Gastrocnemius medialis (tissue), 4 donors: ENCODE data around the gene GNAI1. TPM values are rescaled to one million over a fixed set of nuclear protein-coding genes. Genes with fewer than 3 reads are reported as not detected.

ENCODE experiments used
- ATAC-seq, 2 donors: fragments of 150-250 bp; one replicate each; pipeline ENCODE4 v1.9.1; 2016
- DNase-seq, 2 donors: peaks; one replicate each; pipeline ENCODE4 v3.0.0-alpha.2; 2019
- H3K27ac ChIP-seq, 4 donors: fragments of 200-600 bp; sonication (generic); 1 replicate in 1 of 4; 2 replicates in 3 of 4; pipeline ENCODE4 v1.5.1; 2016 to 2018; ENCODE audit warnings: mild to moderate bottlenecking in 2 of 4, moderate library complexity in 1 of 4
- H3K27me3 ChIP-seq, 3 donors: fragments of 200-600 bp; sonication (generic) in 2 of 3; 1 replicate in 1 of 3; 2 replicates in 2 of 3; pipeline versions ENCODE4 v1.5.1 to v1.6.0; 2016 to 2019; ENCODE audit warnings: mild to moderate bottlenecking in 1 of 3, moderate library complexity in 1 of 3
- H3K36me3 ChIP-seq, 2 donors: fragments of 200-600 bp; sonication (generic) in 1 of 2; one replicate each; pipeline ENCODE4 v1.5.1; 2017 to 2018
- H3K4me1 ChIP-seq, 2 donors: fragments of 200-600 bp; sonication (generic) in 1 of 2; one replicate each; pipeline ENCODE4 v1.5.1; 2016 to 2017; ENCODE audit warnings: mild to moderate bottlenecking in 2 of 2
- H3K4me3 ChIP-seq, 4 donors: fragments of 200-600 bp; sonication (generic) in 3 of 4; 1 replicate in 1 of 4; 2 replicates in 3 of 4; pipeline ENCODE4 v1.5.1; 2016 to 2019; ENCODE audit warnings: mild to moderate bottlenecking in 2 of 4
- H3K9me3 ChIP-seq, 3 donors: fragments of 200-600 bp; sonication (generic) in 2 of 3; 1 replicate in 1 of 3; 2 replicates in 2 of 3; pipeline ENCODE4 v1.5.1; 2016 to 2019
- POLR2A ChIP-seq, 2 donors: fragments of 450-650 bp; IDR thresholded peaks; one replicate each; pipeline ENCODE4 v1.6.1; 2017; ENCODE audit warnings: antibody characterized with exemption in 2 of 2, mild to moderate bottlenecking in 2 of 2, moderate library complexity in 2 of 2
- in situ Hi-C, 4 donors: fragments of 200-750 bp; cut with MboI; loops; one replicate each; pipeline versions ENCODE4 v1.15.0 to v1.8.0; 2017; ENCODE audit warnings: low sequenced_read_pairs in 4 of 4
- intact Hi-C: fragments of 100-400 bp; cut with DNase I; formaldehyde crosslinking; loops from one replicate; pipeline ENCODE4 v1.15.1; 2023; ENCODE audit warnings: low total_unique reads
- total RNA-seq, 4 donors: library from RNA; depleted of rRNA; stranded (reverse); fragments of >200 nt; gene quantifications; one replicate each; pipeline versions ENCODE4 v1.1.0 to v1.2.3, GENCODE V29; 2016
- TF ChIP-seq, protein P1 (sequence below), 5 experiments: fragments of 450-650 bp in 3 of 5; fragments of 200-600 bp in 2 of 5; sonication (generic) in 2 of 5; IDR thresholded peaks in 4 of 5; conservative IDR thresholded peaks in 1 of 5; 1 replicate in 4 of 5; 2 replicates in 1 of 5; pipeline ENCODE4 v1.5.1; 2016 to 2019; ENCODE audit warnings: antibody characterized with exemption in 5 of 5, mild to moderate bottlenecking in 3 of 5, moderate library complexity in 3 of 5

Gene GNAI1
- total RNA-seq, 4 donors from 2014 or later = 6.5 to 13.0 (median 8.3) TPM

GRCh38 chr7:80273327-80273726 lies 138.7 kb downstream of the GNAI1 start:
- ATAC-seq (no peak), DNase-seq (no peak)
- peaks cover 7 to 15% of the 10 kb centered on the region in 2 donors for H3K4me1 ChIP-seq
- no peaks in the 10 kb centered on the region for H3K36me3 ChIP-seq
- TF ChIP-seq, protein P1, sequence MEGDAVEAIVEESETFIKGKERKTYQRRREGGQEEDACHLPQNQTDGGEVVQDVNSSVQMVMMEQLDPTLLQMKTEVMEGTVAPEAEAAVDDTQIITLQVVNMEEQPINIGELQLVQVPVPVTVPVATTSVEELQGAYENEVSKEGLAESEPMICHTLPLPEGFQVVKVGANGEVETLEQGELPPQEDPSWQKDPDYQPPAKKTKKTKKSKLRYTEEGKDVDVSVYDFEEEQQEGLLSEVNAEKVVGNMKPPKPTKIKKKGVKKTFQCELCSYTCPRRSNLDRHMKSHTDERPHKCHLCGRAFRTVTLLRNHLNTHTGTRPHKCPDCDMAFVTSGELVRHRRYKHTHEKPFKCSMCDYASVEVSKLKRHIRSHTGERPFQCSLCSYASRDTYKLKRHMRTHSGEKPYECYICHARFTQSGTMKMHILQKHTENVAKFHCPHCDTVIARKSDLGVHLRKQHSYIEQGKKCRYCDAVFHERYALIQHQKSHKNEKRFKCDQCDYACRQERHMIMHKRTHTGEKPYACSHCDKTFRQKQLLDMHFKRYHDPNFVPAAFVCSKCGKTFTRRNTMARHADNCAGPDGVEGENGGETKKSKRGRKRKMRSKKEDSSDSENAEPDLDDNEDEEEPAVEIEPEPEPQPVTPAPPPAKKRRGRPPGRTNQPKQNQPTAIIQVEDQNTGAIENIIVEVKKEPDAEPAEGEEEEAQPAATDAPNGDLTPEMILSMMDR (IDR thresholded peaks at IDR 0.05 in 4 of 5, conservative IDR thresholded peaks at IDR 0.05 in 1 of 5) = no peak
- no peak for TF ChIP-seq POLR2A (IDR thresholded peaks at IDR 0.05)
- H3K9me3 ChIP-seq = no peaks in the 10 kb centered on the region
- no peaks in the 10 kb centered on the region for H3K27me3 ChIP-seq
- intact Hi-C loops (no loop called here), in situ Hi-C loops (no loop called here)
- H3K27ac ChIP-seq = no peak overlapping the region
- H3K4me3 ChIP-seq = no peak overlapping the region

DNA sequence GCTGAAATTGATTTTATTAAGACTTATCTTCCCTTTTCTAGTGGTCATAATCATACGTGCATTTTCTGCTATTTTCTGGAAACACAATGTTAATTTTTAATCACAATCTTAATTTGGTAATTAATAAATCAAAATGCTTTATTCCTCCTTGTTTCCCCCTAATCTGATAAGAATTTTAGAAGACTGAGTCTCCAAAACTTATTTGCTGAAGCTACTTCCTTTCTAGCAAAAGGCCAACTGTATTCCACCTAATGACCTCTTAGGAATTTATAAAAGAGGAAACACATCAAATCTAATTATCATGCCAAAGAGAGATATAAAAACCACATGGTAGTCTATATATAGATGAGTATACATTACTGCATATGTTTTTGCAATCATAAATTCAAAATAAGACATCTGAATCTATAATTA lies 140.6 kb downstream of the GNAI1 start:
- peak overlapping the region in 1 of 4 donors; percentile 18 for H3K27ac ChIP-seq
- H3K4me1 ChIP-seq = peaks cover 7 to 21% of the 10 kb centered on the region in 2 donors

More for the DNA sequence above, 140.6 kb downstream of the GNAI1 start:
- no peaks in the 10 kb centered on the region for H3K27me3 ChIP-seq
- H3K9me3 ChIP-seq = no peaks in the 10 kb centered on the region
- no peaks in the 10 kb centered on the region for H3K36me3 ChIP-seq
- in situ Hi-C loops = no loop called here
- intact Hi-C loops = no loop called here
- ATAC-seq = no peak
- H3K4me3 ChIP-seq = no peak overlapping the region
- TF ChIP-seq, protein P1 (IDR thresholded peaks at IDR 0.05 in 4 of 5, conservative IDR thresholded peaks at IDR 0.05 in 1 of 5) = no peak
- TF ChIP-seq POLR2A (IDR thresholded peaks at IDR 0.05) = no peak
- DNase-seq = no peak
